IMR-90 (cell line): ENCODE data around the gene WWC1.

Experiments
- CTCF ChIP-seq: conservative IDR thresholded peaks from 2 replicates; pipeline ENCODE4 v1.5.1; 2012; ENCODE audit warnings: mild to moderate bottlenecking, low read depth, low read length, improper control_type of control experiment
- MXI1 ChIP-seq: IDR thresholded peaks from 2 replicates; pipeline ENCODE4 v1.6.1; 2012; ENCODE audit warnings: low read depth, mild to moderate bottlenecking, low read length, moderate library complexity, borderline replicate concordance
- POLR2A ChIP-seq: IDR thresholded peaks from 2 replicates; pipeline ENCODE4 v1.6.1; 2012; ENCODE audit warnings: mild to moderate bottlenecking, low read depth, low read length
- RCOR1 ChIP-seq: IDR thresholded peaks from 2 replicates; pipeline ENCODE4 v1.6.1; 2012; ENCODE audit warnings: mild to moderate bottlenecking, low read length, improper control_type of control experiment; ENCODE audit not compliant: insufficient replicate concordance

- TF ChIP-seq MXI1 (no peak), RCOR1 (no peak), POLR2A (no peak), CTCF (no peak)
Observed at GRCh38 chr5:168298949-168299348, 7.5 kb downstream of the WWC1 start.
